SW480 (cell line): ENCODE measurements around the gene OR1J1.

ENCODE experiments used
- DNase-seq: peaks from one replicate; pipeline ENCODE4 v3.0.0-alpha.2; 2016; ENCODE audit warnings: low spot score

Gene OR1J1

DNA sequence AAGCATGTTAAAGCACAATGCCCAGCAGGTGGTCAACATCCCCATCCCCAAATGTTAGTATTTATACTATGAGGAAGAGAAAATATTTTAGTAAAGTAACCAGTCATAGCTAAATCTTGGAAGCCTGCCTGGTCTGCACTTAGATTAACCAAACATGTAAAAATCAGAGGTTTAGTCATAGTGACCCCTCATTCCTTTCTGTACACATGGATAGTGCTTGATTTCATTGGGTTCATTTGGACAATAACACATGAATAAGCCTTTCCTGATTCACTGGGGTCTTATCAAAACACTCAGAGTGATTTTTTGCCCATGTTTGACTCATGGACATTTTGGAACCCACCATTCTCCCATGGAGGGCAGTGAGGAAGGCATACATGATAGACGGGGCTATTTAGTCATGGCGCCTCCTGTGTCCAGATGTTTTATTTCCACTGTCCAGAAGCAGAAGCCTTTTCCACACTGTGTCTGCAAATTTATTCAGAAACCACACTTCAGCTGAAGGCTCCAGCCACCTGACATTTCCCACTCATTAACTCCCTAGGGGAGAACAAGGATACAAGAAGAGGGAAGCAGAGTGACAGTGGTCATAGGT, 32.5 kb downstream of the OR1J1 start:
- no peak for DNase-seq

DNA sequence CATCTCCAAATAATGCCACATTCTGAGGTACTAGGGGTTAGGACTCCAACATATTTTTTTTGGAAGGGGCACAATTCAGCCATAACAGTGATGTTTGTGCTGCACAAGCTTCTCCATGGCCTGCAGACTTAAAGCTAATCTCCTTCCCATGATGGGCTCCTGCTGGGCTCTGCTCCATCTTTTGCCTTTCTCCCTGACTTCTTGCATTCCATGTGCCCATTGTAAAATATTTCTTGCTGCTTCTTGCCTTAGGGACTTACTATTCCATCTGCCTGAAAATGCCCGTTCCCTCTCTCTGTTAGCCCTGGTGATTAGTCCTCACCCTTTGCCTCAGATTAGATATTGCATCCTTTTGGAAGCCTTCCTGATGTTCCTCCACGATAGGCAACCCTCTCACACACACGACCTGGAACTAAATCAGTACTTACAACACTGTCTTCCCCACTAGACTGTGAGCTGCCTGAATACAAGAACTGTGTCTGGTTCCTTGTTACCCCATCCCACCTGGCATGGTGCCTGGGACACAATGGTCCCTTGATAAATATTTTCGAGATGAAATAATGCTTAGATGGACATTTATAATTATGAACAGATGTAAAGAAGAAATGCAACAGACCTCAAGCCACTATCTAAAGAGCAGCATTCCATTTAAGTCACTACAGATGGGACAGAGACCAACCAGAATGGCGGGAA, 33.5 kb downstream of the OR1J1 start:
- no peak for DNase-seq

DNA sequence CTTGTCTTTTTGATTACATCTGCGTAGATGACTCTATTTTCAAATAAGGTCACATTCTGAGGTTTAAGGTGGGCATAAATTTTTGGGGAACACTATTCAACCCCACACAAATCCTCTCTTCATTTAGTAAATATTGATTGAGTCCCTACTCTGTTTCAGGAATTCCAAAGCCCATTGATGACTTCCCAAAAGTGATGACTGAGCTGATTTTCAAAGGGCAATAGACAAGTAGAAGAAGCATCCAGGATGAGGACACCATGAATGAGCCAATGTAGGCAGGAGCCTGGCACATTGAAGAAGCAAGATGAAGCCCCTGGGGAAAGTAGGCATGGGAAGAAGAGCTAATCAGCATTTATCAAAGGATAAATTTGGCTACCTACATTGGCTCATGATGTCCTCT, 35.2 kb downstream of the OR1J1 start:
- no peak for DNase-seq
